ENCODE results near the gene GFRA3. TPM values are rescaled to one million over a fixed set of nuclear protein-coding genes. Genes with fewer than 3 reads are reported as not detected.
A peak's percentile ranks its signal among the peaks of the same experiment; 100 is the strongest.

GFRA3 gene
- polyA plus RNA-seq, 2 of the 4 experiments (the other 2 are of a cell fraction) = 0.04 to 0.08 TPM

DNA sequence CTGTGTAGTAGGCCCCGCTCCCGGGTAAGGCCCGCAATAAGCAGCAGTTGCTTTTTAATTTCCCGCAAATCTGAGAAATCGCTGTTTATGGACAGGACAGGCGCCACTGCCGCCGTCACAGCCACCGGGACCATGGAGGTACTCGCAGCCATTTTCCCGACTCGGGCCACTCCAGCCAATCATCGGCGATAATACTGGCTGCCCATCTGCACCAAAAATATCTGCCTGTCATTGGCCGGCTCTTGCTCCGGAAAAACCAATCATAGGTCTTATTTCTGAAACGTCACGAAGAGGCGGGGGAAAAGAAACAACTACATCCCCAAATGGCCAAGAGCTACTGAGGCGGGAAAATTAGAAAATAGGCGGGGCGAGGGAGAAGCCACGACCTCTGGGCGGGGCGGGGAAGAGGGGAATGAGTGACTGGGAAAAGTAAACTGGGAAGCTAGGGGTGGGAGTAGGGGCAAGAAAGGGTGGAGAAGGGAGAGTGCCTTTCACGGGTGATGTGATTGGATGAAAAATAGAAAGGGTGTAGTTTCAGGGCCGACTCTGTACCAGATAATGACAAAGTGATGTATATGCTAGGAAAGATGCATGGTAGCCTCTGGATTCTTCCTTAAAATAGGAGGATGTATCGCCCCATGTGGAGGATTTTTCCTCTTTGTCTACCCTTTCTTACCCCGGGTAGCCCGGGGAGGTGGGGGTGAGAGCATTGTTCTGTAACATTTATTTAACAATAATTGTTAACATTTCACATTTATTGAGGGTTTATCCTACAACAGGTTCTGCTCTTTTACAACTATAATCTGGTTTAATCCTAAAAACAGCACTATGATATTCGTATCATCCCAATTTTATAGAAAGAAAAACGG, 61.0 kb downstream of the GFRA3 start, which contains the start of gene CDC23 (continued):
- TF ChIP-seq CHD2 (IDR thresholded peaks at IDR 0.05; ENCODE audit: low read length, partially characterized antibody) = no peak
- no peak for TF ChIP-seq ZNF302 (CRISPR knock-in tag; IDR thresholded peaks at IDR 0.05)
- no peak for TF ChIP-seq JUNB (IDR thresholded peaks at IDR 0.05)
- no peak for TF ChIP-seq KDM1A (IDR thresholded peaks at IDR 0.05; ENCODE audit: low read depth)

DNA sequence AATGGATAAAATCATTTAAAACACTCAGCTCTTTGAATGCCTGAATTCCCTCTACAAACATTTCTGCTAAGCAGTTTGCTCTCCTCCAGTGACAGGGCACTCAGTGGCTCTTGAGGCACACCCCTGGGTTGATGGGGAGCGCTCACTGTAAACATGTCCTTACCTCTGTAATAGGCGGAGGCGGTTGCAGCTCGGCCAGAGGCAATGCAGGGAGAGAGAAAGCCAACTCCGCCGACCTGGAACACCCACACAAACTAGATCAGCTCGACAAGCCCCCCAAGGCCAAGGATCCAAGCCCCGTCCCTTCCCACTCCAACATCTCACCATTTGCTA, 61.6 kb downstream of the GFRA3 start:
- ChIA-PET POLR2A (interaction anchor here (0.5 to 1.9 kb wide), 12 partner anchors 10 to 331 kb away, joined by 3 to 10 read pairs (median 4); partner anchors contain the start of genes FAM53C, KDM3B and KIF20A), CTCF (interaction anchor here (1.4 to 4.1 kb wide), 4 partner anchors 11 to 140 kb away, joined by 3 to 18 read pairs (median 6); partner anchors contain the start of gene KDM3B)
- H3K9me3 ChIP-seq = no peaks in the 10 kb centered on the region
- ATAC-seq (peak; percentile 26 to 37; a peak in 5 of 6 replicates), FAIRE-seq (no peak), DNase-seq (ENCODE audit: low read depth in 1 of 2, low spot score in 1 of 2) (peak; percentile 19 to 26)
- peaks cover 6% of the 10 kb centered on the region; the same call in 2 of the 3 replicates for H3K4me1 ChIP-seq
- H3K27ac ChIP-seq = peak overlapping the region; percentile 80 to 91
- H3K4me3 ChIP-seq = peak overlapping the region; percentile 85
- TF ChIP-seq SMC3 (IDR thresholded peaks at IDR 0.05) = no peak
- TF ChIP-seq, protein P1, sequence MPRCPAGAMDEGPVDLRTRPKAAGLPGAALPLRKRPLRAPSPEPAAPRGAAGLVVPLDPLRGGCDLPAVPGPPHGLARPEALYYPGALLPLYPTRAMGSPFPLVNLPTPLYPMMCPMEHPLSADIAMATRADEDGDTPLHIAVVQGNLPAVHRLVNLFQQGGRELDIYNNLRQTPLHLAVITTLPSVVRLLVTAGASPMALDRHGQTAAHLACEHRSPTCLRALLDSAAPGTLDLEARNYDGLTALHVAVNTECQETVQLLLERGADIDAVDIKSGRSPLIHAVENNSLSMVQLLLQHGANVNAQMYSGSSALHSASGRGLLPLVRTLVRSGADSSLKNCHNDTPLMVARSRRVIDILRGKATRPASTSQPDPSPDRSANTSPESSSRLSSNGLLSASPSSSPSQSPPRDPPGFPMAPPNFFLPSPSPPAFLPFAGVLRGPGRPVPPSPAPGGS (IDR thresholded peaks at IDR 0.05) = no peak
- TF ChIP-seq ZFP36 (IDR thresholded peaks at IDR 0.05; ENCODE audit: borderline replicate concordance, partially characterized antibody) = no peak
- TF ChIP-seq, protein P2, sequence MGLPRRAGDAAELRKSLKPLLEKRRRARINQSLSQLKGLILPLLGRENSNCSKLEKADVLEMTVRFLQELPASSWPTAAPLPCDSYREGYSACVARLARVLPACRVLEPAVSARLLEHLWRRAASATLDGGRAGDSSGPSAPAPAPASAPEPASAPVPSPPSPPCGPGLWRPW (IDR thresholded peaks at IDR 0.05) = no peak
- no peak for TF ChIP-seq CBX8 (IDR thresholded peaks at IDR 0.05)
- no peak for TF ChIP-seq HOXA7 (CRISPR knock-in tag; IDR thresholded peaks at IDR 0.05)
- no peak for TF ChIP-seq MAFK (IDR thresholded peaks at IDR 0.05; ENCODE audit: partially characterized antibody)
- TF ChIP-seq, protein P3, sequence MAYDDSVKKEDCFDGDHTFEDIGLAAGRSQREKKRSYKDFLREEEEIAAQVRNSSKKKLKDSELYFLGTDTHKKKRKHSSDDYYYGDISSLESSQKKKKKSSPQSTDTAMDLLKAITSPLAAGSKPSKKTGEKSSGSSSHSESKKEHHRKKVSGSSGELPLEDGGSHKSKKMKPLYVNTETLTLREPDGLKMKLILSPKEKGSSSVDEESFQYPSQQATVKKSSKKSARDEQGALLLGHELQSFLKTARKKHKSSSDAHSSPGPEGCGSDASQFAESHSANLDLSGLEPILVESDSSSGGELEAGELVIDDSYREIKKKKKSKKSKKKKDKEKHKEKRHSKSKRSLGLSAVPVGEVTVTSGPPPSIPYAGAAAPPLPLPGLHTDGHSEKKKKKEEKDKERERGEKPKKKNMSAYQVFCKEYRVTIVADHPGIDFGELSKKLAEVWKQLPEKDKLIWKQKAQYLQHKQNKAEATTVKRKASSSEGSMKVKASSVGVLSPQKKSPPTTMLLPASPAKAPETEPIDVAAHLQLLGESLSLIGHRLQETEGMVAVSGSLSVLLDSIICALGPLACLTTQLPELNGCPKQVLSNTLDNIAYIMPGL (CRISPR knock-in tag; IDR thresholded peaks at IDR 0.05; ENCODE audit: borderline replicate concordance) = no peak
- TF ChIP-seq NR3C1 (IDR thresholded peaks at IDR 0.05) = no peak
- TF ChIP-seq MYC (IDR thresholded peaks at IDR 0.05; ENCODE audit: borderline replicate concordance, low read length) = no peak
- no peak for TF ChIP-seq JUNB (IDR thresholded peaks at IDR 0.05)
- TF ChIP-seq POLR2A (IDR thresholded peaks at IDR 0.05; ENCODE audit: low read length) = no peak
- TF ChIP-seq NFE2L2 (conservative IDR thresholded peaks at IDR 0.05; ENCODE audit: low read length) = no peak
- TF ChIP-seq PHF8 (IDR thresholded peaks at IDR 0.05; ENCODE audit: borderline replicate concordance, low read depth) = no peak
- TF ChIP-seq RCOR1 (IDR thresholded peaks at IDR 0.05; ENCODE audit: low read depth, low read length) = no peak
- no peak for TF ChIP-seq CHD4 (IDR thresholded peaks at IDR 0.05; ENCODE audit: borderline replicate concordance)
- WGBS (ENCODE audit: missing lambda C conversion rate) = 3% methylated on average over 8 of the region's 8 CpGs
- H3K4me2 ChIP-seq = peak overlapping the region; percentile 66

DNA sequence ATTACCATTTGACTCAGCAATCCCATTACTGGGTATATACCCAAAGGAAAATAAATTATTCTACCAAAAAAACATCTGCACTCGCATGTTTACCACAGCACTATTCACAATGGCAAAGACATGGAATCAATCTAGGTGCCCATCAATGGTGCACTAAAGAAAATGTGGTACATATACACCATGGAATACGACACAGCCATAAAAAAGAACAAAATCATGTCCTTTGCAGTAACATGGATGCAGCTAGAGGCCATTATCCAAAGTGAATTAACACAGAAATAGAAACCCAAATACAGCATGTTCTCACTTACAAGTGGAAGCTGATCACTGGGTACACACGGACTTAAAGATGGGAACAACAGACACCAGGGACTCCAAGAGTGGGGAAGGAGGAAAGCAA, 63.4 kb downstream of the GFRA3 start:
- DNase-seq (ENCODE audit: low read depth in 1 of 2, low spot score in 1 of 2) (no peak), ATAC-seq (no peak), FAIRE-seq (no peak)
- H3K27ac ChIP-seq = no peak overlapping the region
- 88% methylated on average over 3 of the region's 3 CpGs for WGBS (ENCODE audit: missing lambda C conversion rate)
- H3K9me3 ChIP-seq = no peaks in the 10 kb centered on the region
- no peak overlapping the region for H3K4me2 ChIP-seq
- peaks cover 6% of the 10 kb centered on the region; the same call in 2 of the 3 replicates for H3K4me1 ChIP-seq
- ChIA-PET POLR2A (no interaction called here), CTCF (interaction anchor here (1.3 to 3.2 kb wide), 2 partner anchors 24 to 141 kb away, joined by 5 to 7 read pairs; partner anchors contain the start of gene KDM3B)
- H3K4me3 ChIP-seq = no peak overlapping the region
- TF ChIP-seq TFCP2L1 (CRISPR knock-in tag; IDR thresholded peaks at IDR 0.05) (no peak), MYC (IDR thresholded peaks at IDR 0.05; ENCODE audit: borderline replicate concordance, low read length) (no peak), ESRRA (IDR thresholded peaks at IDR 0.05; ENCODE audit: borderline replicate concordance, low read length) (no peak), SREBF2 (IDR thresholded peaks at IDR 0.05) (no peak), HDAC2 (IDR thresholded peaks at IDR 0.05) (no peak), CHD4 (IDR thresholded peaks at IDR 0.05; ENCODE audit: borderline replicate concordance) (no peak), JUN (IDR thresholded peaks at IDR 0.05) (no peak), BHLHE40 (IDR thresholded peaks at IDR 0.05; ENCODE audit: low read depth, low read length) (no peak)
- TF ChIP-seq, protein P4, sequence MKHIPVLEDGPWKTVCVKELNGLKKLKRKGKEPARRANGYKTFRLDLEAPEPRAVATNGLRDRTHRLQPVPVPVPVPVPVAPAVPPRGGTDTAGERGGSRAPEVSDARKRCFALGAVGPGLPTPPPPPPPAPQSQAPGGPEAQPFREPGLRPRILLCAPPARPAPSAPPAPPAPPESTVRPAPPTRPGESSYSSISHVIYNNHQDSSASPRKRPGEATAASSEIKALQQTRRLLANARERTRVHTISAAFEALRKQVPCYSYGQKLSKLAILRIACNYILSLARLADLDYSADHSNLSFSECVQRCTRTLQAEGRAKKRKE (CRISPR knock-in tag; IDR thresholded peaks at IDR 0.05; ENCODE audit: low read depth) = no peak
- TF ChIP-seq, protein P5, sequence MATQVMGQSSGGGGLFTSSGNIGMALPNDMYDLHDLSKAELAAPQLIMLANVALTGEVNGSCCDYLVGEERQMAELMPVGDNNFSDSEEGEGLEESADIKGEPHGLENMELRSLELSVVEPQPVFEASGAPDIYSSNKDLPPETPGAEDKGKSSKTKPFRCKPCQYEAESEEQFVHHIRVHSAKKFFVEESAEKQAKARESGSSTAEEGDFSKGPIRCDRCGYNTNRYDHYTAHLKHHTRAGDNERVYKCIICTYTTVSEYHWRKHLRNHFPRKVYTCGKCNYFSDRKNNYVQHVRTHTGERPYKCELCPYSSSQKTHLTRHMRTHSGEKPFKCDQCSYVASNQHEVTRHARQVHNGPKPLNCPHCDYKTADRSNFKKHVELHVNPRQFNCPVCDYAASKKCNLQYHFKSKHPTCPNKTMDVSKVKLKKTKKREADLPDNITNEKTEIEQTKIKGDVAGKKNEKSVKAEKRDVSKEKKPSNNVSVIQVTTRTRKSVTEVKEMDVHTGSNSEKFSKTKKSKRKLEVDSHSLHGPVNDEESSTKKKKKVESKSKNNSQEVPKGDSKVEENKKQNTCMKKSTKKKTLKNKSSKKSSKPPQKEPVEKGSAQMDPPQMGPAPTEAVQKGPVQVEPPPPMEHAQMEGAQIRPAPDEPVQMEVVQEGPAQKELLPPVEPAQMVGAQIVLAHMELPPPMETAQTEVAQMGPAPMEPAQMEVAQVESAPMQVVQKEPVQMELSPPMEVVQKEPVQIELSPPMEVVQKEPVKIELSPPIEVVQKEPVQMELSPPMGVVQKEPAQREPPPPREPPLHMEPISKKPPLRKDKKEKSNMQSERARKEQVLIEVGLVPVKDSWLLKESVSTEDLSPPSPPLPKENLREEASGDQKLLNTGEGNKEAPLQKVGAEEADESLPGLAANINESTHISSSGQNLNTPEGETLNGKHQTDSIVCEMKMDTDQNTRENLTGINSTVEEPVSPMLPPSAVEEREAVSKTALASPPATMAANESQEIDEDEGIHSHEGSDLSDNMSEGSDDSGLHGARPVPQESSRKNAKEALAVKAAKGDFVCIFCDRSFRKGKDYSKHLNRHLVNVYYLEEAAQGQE (IDR thresholded peaks at IDR 0.05) = no peak
